Ramos (cell line): ENCODE data around the gene ST13.
"Not testable (repeated sequence)": the region's sequence is repeated elsewhere in the genome, so short reads cannot be mapped to it uniquely, and the experiment has no call there.

Experiments used
- in situ Hi-C: fragments of 300-500 bp; cut with MboI; formaldehyde crosslinking; loops from one replicate; pipeline ENCODE4 v1.14.3; 2022; ENCODE audit warnings: low sequenced_read_pairs; ENCODE audit not compliant: unreplicated experiment

ST13 gene

GRCh38 chr22:40792451-40792850 is 64.0 kb downstream of the ST13 start:
- in situ Hi-C loops: no loop called here

DNA sequence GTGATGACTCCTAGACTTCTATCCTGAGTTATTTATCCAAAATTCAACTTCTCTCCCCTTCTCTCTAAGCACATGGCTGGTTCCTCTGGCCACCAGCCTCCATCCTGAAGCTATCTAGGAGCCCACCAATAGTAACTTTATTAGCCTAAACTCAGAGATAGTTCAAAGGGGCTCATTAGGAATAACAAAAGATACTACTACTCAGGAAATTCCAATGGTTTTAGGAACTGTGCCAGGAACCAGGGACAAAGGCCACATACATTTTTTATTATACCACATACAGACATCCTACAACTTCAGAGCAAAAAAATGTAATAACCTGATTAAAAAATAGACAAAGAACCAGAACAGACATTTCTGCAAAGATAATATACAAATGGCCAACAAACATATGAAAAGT is 65.2 kb downstream of the ST13 start:
- in situ Hi-C loops: no loop called here

GRCh38 chr22:40789131-40789530 is 67.3 kb downstream of the ST13 start:
- in situ Hi-C loops: no loop called here

DNA sequence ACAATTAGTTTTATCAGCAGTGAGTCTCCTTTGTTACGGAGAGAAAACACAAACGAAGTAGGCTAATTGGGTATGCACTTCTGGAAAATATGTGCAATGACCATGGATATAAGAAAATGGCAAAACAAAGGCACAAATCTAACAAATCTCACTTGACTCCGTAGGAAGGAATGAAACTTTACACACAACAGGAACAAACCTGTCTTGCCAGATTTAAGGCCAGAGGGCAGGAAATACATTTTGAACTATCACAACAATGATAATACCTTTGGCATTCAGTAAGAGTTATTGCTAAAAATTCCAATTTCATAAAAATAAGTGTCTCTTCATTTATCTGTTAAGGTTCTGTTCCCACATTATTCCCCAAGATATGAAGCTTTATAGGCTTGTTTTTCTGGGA is 73.9 kb downstream of the ST13 start:
- in situ Hi-C loops: no loop called here

- in situ Hi-C loops: not testable (repeated sequence)
Measured at GRCh38 chr22:40781749-40782148, 74.7 kb downstream of the ST13 start.
